ENCODE data around the gene MACROD2. TPM values are rescaled to one million over a fixed set of nuclear protein-coding genes. Genes with fewer than 3 reads are reported as not detected.

MACROD2 gene
- total RNA-seq, 1 experiment from 2014 or later, result 1.6 TPM

GRCh38 chr20:15567219-15567618 is 1571.9 kb downstream of the MACROD2 start:
- H4K8ac ChIP-seq (replicated peaks; ENCODE audit: insufficient read length, low read depth, low read length), result no peak overlapping the region
- H3K9ac ChIP-seq (ENCODE audit: extremely low read depth, insufficient read length, low read length), result no peak overlapping the region
- no peak overlapping the region for H2BK12ac ChIP-seq (ENCODE audit: insufficient read length, low read depth, low read length)
- no peak overlapping the region for H3K27ac ChIP-seq (ENCODE audit: insufficient read length, low read depth, low read length)
- no peak for TF ChIP-seq CTCF (conservative IDR thresholded peaks at IDR 0.05)
- no peak overlapping the region for H2BK5ac ChIP-seq (ENCODE audit: insufficient read length, low read length)
- H2BK20ac ChIP-seq (ENCODE audit: low read depth, low read length, poor library complexity, severe bottlenecking), result no peak overlapping the region
- no peak overlapping the region for H4K91ac ChIP-seq (ENCODE audit: insufficient read length, low read depth, low read length)
- no peak overlapping the region for H2BK15ac ChIP-seq (ENCODE audit: low read depth, low read length)
- H3K27me3 ChIP-seq (ENCODE audit: insufficient read depth, low read length), result no peaks in the 10 kb centered on the region
- H4K20me1 ChIP-seq (ENCODE audit: control insufficient read depth, insufficient read depth, insufficient read length), result no peaks in the 10 kb centered on the region
- WGBS (ENCODE audit: extremely low coverage, insufficient read length, low lambda C conversion rate), result no CpG with 5 or more reads among the region's 4 CpGs
- H3K4me2 ChIP-seq (ENCODE audit: insufficient read depth, insufficient read length, low read length), result no peak overlapping the region
- no peak overlapping the region for H3K4ac ChIP-seq (ENCODE audit: low read depth, low read length)
- Mint-ChIP-seq H3K27me3 (ENCODE audit: low read depth) (peaks cover 7% of the 10 kb centered on the region), H3K4me1 (peaks cover 27 to 31% of the 10 kb centered on the region in 2 experiments), H3K36me3 (ENCODE audit: insufficient read depth in 1 of 3, low read depth in 3 of 3) (no peaks in the 10 kb centered on the region), H3K9me3 (no peaks in the 10 kb centered on the region), H3K4me3 (no peak overlapping the region), H3K27ac (no peak overlapping the region)
- H4K5ac ChIP-seq (ENCODE audit: insufficient read length, low read depth, low read length), result no peak overlapping the region
- H3K18ac ChIP-seq (ENCODE audit: insufficient read length, low read depth, low read length), result no peak overlapping the region
- H3K14ac ChIP-seq (ENCODE audit: insufficient read depth, low read length), result no peak overlapping the region
- H3K4me1 ChIP-seq (ENCODE audit: insufficient read depth, low read length), result peaks cover 2% of the 10 kb centered on the region; the same call in 1 of the 2 replicates
- DNase-seq, result no peak
- H2AK5ac ChIP-seq (ENCODE audit: insufficient read length, low read length), result no peak overlapping the region
- no peak overlapping the region for H3K23ac ChIP-seq (ENCODE audit: insufficient read length, low read depth, low read length)
- H2AFZ ChIP-seq (ENCODE audit: low read length), result no peak overlapping the region
- H3K56ac ChIP-seq (ENCODE audit: insufficient read length, low read depth, low read length), result no peak overlapping the region
- no peak overlapping the region for H3T11ph ChIP-seq (ENCODE audit: low read length)
- H2BK120ac ChIP-seq (ENCODE audit: low read depth, low read length, poor library complexity, severe bottlenecking), result no peak overlapping the region
- no peaks in the 10 kb centered on the region for H3K79me2 ChIP-seq (ENCODE audit: insufficient read depth, low read length)
- no peaks in the 10 kb centered on the region for H3K23me2 ChIP-seq (ENCODE audit: insufficient read length, low read depth, low read length, poor library complexity, severe bottlenecking)
- H3K9me3 ChIP-seq (ENCODE audit: control insufficient read depth, low read depth, low read length), result no peaks in the 10 kb centered on the region
- no peaks in the 10 kb centered on the region for H3K79me1 ChIP-seq (ENCODE audit: insufficient read depth, low read depth, low read length, poor library complexity, severe bottlenecking)

All from H9 (cell line).